ENCODE measurements around the gene PPM1M. TPM values are rescaled to one million over a fixed set of nuclear protein-coding genes. Genes with fewer than 3 reads are reported as not detected.

Gene PPM1M
- polyA plus RNA-seq, 3 donors, result 18.1 to 19.9 (median 19.0) TPM

- DNase-seq, result no peak
Observed at GRCh38 chr3:52213005-52213404, 32.6 kb upstream of the PPM1M start.

DNA sequence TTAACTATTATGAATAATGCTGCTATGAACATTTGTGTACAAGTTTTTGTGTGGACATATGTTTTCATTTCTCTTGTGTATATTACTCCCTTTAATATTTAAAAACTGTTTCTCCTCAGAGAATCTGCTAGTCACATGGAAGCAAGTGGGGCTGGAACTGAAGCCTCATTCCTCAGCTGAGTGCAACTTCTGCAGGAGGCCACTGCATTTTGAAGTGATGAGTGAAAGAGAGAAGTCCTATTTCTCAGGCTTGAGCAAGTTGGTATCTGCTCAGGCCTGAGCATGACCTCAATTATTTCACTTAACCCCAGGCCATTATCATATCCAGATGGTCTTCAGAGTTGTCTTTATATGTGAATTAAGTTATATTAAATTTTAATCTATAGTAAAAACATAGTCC lies 31.7 kb upstream of the PPM1M start:
- no peak for DNase-seq

GRCh38 chr3:52215351-52215750 lies 30.2 kb upstream of the PPM1M start:
- DNase-seq, result no peak

DNA sequence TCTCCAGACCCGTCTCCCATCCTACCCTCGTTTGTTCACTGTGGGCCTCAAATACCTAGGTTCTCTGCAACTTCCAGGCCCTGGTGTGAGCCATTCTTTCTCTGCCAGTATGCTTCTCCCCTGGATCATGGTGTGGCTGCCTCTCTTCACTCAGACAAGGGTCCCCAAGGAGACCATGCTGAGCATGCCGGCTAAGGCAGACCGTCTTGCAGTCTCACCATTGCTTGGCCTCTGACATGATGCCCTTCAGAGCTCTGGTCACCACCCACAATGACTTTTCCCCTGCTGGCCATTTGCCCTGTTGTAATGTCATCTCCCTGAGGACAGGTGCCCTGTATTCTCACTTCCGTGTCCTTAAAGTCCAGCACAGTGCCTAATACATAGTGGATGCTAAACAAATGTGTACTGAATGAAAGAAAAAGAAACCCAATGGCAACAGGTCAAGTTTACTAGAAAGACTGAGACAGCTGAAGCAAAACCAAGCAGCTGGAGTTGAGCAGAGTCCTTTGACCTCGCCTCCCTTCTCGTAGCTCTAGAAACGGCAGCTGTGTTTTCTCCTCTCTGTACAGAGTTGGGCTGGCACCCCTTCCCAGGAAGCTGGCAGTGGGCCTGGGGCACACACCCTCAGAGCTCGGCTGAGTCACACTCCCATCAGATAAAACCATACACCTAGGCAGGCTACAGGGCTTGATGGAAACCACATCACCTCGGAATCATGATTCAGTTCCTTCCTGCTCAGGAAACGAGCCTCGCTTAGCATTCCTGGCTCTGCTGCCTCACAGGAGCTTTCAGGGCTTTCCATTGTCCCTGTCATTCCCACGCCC lies 28.8 kb upstream of the PPM1M start:
- DNase-seq, result peak; percentile 58

- no peak for DNase-seq
Observed at GRCh38 chr3:52217409-52217805, 28.2 kb upstream of the PPM1M start.

DNA sequence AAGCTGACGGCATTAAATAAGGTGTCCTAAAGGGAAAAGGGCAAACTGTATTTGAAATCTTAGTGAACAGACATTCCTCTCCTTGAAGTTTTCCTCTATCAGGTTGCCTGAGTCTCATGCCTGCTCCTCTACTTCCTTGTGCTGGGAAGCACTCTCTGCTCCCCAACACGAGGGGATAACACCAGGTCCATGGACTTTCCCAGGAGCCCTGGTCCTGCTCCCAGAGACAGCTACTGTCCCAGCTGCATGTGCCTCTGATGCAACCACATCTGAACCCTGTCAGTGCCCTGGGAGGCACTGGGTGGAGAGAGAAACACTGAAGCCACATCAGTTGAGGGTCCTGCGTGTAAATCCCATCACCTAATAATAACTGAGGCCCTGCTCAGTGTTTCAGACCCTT lies 27.5 kb upstream of the PPM1M start:
- DNase-seq, result no peak

- no peak for DNase-seq
Observed at GRCh38 chr3:52218454-52218853, 27.1 kb upstream of the PPM1M start.

GRCh38 chr3:52218937-52219650 lies 26.5 kb upstream of the PPM1M start:
- DNase-seq, result peak; percentile 59

- DNase-seq, result peak; percentile 76
Observed at GRCh38 chr3:52220380-52221026, 25.1 kb upstream of the PPM1M start.

DNA sequence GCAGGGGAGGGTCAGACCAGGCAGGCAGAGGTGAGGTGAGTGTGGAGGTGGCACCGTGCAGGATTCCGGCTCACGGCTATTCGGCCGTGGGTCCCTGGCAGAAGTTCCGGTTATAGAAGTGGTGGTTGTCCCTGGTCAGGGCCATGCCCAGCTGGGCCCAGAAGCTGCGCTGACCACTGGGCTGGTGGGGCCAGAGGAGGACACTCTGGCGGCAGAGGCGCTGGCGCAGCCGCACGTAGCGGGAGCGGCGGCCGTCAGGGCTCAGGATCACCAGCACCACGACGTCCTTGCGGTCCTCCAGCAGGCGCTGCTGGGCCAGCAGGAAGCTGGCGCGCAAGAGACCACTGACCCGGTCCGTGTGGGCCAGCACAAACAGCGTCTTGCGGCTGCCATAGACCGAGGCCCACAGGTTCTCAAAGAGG lies 24.4 kb upstream of the PPM1M start:
- no peak for DNase-seq

GRCh38 chr3:52221563-52222318 lies 23.8 kb upstream of the PPM1M start:
- no peak for DNase-seq

DNA sequence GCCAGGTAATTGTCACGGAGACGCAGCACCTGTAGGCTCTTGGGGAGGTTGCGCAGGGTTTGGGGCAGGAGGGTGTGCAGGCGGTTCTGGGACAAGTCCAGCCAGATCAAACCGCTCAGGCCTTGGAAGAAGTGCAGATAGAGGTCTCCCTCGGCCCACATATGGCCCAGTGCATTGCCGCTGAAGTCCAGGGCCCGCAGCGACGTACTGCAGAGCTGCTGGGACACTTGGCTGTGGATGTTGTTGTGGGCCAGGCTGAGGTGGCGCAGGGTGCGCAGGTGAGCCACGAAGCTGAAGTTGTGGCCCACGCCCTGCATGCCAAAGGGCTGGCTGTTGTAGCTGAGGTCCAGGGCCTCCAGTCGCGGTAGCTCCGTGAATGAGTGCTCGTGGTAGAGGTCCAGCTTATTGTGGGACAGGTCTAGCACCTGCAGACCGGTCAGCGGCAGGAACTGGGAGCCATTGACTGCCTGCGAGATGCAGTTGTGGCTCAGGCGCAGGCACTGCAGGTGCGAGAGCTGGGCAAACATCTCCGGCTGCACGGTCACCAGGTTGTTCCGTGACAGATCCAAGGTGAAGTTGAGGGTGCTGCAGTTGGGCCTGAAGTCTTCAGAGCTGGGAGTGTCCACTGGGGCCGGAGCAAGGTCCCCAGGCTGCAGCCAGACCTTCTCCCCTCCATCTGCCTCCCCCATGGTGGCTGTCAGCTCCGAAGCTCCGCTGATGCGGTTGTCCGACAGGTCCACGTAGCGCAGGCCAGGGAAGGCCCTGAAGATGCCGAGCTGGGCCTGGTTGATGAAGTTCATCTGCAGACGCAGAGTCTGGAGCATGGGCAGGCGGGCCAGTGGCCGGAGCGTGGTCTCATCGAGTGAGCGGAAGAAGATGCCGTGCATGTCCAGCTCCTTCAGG lies 23.0 kb upstream of the PPM1M start:
- no peak for DNase-seq

DNA sequence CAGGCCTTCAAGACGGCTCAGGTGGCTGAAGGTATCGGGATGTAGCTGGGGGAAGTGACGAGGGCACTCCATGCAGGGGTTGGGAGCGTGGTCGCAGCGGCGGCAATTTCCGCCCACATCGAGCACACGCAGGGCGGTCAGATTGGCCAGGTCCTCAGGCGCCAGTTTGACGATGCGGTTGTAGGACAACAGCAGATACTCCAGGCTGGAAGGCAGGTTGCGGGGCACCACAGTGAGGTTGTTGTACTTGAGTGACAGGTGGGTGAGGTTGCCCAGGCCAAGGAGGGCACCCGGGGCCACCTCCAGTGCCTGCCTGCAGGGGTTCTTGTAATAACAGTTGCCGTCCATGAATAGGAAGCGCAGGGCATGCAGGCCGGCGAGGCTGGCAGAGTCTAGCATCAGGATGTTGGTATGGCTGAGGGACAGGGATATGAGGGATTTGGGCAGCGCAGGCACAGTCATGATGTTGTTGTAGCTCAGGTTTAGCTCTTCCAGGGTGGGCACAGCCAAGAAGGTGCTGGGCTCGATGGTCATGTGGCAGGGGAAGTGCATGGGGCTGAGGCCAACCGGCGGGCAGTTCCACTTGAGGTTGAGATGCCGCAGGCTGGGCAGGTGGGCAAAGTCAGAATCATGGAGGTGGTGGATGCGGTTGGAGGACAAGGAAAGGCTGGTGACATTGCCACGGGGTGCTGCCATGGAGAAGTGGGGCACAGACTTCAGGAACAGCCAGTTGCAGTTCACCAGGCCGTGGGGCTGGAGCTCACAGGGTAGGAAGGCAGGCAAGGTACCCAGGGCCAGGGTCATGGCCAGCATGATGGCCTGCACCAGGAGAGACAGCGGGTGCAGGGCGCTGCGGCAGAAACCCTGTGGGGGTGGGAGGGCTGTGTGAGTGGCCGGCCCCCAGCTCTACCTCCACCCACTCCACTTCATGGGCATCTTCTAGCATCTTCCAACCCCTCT lies 21.8 kb upstream of the PPM1M start:
- DNase-seq, result no peak

DNA sequence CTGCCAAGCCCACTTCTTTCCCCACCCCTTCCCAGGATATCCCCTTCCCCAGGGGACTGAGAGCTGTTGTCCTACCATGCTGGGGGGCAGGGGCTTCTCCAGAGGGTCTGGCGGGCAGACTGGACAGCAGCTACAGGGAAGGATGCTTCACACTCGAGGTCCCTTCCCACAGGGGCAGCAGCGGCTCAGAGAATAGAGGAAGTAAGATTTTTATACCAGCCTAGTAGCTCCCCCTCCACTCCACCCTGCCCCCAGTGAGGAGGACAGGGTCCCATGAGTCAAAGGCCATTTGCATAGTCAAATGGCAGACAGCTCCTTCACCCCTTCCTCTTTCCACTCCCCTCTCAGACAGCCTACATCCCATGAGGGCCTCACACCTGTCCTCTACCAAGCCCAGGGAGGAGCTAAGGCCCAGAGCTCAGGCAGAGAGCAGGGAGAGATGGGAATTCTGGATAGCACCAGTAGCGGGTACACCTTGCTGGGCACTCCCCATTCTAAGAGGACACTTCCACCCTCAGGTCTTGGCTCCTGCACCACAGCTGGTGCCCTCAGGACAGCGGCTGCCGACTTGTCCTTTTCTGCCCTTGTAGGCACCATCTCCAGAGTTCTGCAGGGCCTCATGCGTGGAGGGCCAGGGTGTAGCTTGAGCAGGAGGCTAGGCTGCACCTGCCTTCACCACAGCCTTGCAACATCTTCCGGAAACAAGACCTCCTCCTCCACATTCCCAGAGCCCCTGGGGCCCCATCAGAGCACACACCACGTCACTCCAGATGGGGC lies 19.9 kb upstream of the PPM1M start, which contains the start of gene TLR9:
Gene TLR9, minus strand, starts transcription at position 194 of the 777 bp plus-strand sequence. Its CDS starts 116 bp downstream, at position 78.
- DNase-seq, result no peak

DNA sequence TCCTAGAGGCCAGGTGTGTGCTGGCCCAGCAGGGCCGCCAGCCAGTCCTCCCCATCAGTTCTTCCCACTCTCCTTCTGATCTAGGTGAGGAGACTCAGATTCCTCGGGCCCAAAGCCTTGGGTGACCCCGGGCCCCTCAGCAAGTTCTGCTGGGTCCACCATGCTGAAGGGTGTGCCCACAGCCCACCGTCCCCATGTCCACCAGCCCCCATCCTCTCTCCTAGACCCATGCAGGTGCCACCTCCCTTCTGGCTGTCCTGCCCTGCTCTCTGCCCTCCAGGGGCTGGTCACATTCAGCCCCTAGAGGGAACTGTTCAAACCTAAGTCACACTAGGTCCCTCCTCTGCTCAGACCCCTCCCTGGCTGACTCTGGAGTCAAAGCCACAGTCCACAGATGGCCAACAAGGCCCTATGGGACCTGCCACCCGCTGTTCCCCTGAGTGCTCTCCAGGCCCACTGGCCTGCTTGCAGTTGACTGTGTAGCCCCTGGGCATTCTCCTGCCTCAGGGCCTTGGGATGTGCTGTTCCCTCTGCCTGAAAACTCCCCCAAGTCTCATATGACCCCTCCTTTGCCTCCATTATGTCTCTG lies 19.2 kb upstream of the PPM1M start:
- DNase-seq, result no peak

DNA sequence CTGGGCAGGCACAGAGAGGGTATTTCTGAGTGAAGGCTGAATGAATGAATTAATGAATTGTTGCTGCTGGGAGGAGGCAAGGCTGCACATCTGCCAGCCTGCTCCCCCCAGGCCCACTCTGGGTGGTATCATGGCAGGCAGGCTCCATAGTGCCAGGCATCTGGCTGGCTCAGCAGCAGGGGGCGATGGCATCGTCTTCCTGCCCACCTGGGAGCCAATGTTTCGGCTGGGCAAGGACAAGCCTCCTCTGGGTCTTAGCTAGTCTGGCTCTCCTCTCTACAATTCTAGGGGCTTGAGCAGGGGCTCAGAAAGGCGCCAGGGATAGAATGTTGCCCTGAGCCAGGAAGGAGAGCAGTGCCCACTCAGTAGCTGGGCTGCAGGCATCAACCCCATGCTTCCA lies 18.4 kb upstream of the PPM1M start:
- no peak for DNase-seq

GRCh38 chr3:52227766-52228165 lies 17.8 kb upstream of the PPM1M start:
- no peak for DNase-seq

GRCh38 chr3:52228266-52228665 lies 17.3 kb upstream of the PPM1M start:
- DNase-seq, result no peak
